ENCODE measurements around the gene GYS2. TPM values are rescaled to one million over a fixed set of nuclear protein-coding genes. Genes with fewer than 3 reads are reported as not detected.

GYS2 gene
- total and polyA plus RNA-seq, 9 of the 15 experiments (the other 6 are each of a cell fraction or from before 2014, with no cell fraction given) = not detected

DNA sequence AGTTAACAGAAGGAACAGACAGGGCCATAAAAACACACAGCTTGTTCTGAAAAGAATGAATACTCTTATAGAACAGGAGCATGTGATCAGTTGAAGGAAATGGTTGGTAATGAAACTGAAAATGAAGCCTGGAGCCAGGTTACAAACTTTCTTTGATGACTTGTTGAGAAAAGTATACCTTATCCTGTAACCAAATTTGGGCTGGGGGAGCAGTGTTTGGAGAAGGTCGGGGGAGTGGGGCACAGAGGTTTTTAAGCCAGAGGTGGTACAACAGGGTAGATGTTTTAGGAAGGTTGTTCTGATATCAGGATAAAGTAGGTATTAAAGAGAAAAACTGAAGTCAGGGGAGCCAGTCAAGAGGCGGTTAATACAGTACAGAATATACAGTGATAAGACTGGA, 94.9 kb downstream of the GYS2 start (continued):
- TF ChIP-seq ZNF280A (IDR thresholded peaks at IDR 0.05; ENCODE audit: low read depth, partially characterized antibody) (no peak), BCOR (IDR thresholded peaks at IDR 0.05) (no peak), ZNF212 (CRISPR knock-in tag; IDR thresholded peaks at IDR 0.05) (no peak)

- Histone ChIP-seq H3K4me1 (replicated peaks in 1 of 2; ENCODE audit: control insufficient read depth in 2 of 2, insufficient read depth in 2 of 2, low read length in 2 of 2) (peaks cover 0 to 8% of the 10 kb centered on the region in 2 experiments; a peak in 2 of 5 replicates), H3K36me3 (ENCODE audit: control insufficient read depth, insufficient read depth, low read length) (peaks cover 30% of the 10 kb centered on the region), H3K4me3 (no peak overlapping the region), H3K9ac (ENCODE audit: insufficient read depth in 1 of 2, low read depth in 2 of 2, low read length in 2 of 2) (no peak overlapping the region), H3K27ac (ENCODE audit: extremely low read depth, low read depth, low read length) (no peak overlapping the region), H4K20me1 (replicated peaks; ENCODE audit: control insufficient read depth, insufficient read depth, low read length) (no peaks in the 10 kb centered on the region), H2AFZ (ENCODE audit: low read depth, low read length) (no peak overlapping the region), H3K79me2 (ENCODE audit: control insufficient read depth, insufficient read depth, low read length) (peaks cover 34% of the 10 kb centered on the region), H3K4me2 (ENCODE audit: insufficient read depth, low read length) (no peak overlapping the region), H3K9me1 (ENCODE audit: control insufficient read depth, insufficient read depth, low read length) (no peaks in the 10 kb centered on the region), H3K9me3 (replicated peaks; ENCODE audit: control insufficient read depth, insufficient read depth, low read depth, low read length) (no peaks in the 10 kb centered on the region), H3K27me3 (ENCODE audit: control insufficient read depth in 2 of 2, insufficient read depth in 2 of 2, low read length in 2 of 2) (no peaks in the 10 kb centered on the region)
- ChIA-PET POLR2A (interaction anchor here (1.1 kb wide), 1 partner anchor 14 kb away, joined by 5 read pairs; no protein-coding TSS in a partner anchor), CTCF (ENCODE audit: low intra/inter-chr PET ratio) (no interaction called here)
- no peak for TF ChIP-seq E2F5 (CRISPR knock-in tag; IDR thresholded peaks at IDR 0.05)
- no peak for TF ChIP-seq EZH2 (IDR thresholded peaks at IDR 0.05; ENCODE audit: borderline replicate concordance, low read depth, low read length)
- no peak for TF ChIP-seq ARID4B (CRISPR knock-in tag; IDR thresholded peaks at IDR 0.05)
- no peak for TF ChIP-seq TAF9B (IDR thresholded peaks at IDR 0.05; ENCODE audit: partially characterized antibody)
- TF ChIP-seq CHCHD3 (CRISPR knock-in tag; IDR thresholded peaks at IDR 0.05) = no peak
- TF ChIP-seq ZNF583 (CRISPR knock-in tag; IDR thresholded peaks at IDR 0.05) = no peak
- TF ChIP-seq POLR2AphosphoS5 (IDR thresholded peaks at IDR 0.05; ENCODE audit: control insufficient read depth, insufficient read depth, low read depth, low read length) = no peak
- no peak for TF ChIP-seq CCNT2 (IDR thresholded peaks at IDR 0.05; ENCODE audit: borderline replicate concordance, extremely low read depth, insufficient read length, low read depth, low read length)
- in situ Hi-C loops (cut with MboI) = no loop called here
- WGBS (ENCODE audit: insufficient coverage, low coverage, missing lambda C conversion rate) = 67% methylated on average over 2 of the region's 2 CpGs
- intact Hi-C loops (cut with micrococcal nuclease) = loop anchor here (10.0 kb wide), 1 partner anchor 147 kb away; the partner anchor contains the start of gene LDHB
- no TSS peak for BruUV-seq (replicated peaks)
- DNase-seq (ENCODE audit: extremely low read depth in 1 of 4, low spot score in 3 of 4) = no peak
- ATAC-seq = no peak
- no peak for FAIRE-seq
Observed at GRCh38 chr12:21507849-21508248, 96.8 kb downstream of the GYS2 start.

Data from K562 (cell line).